NT2/D1 (cell line): ENCODE measurements around the gene HSD17B8.

Experiments
- DNase-seq: peaks from one replicate; pipeline ENCODE4 v3.0.0-alpha.2; 2011; ENCODE audit warnings: low read depth, low spot score
- H3K27me3 ChIP-seq: 2 replicates; pipeline ENCODE4 v1.6.0; 2011; ENCODE audit warnings: mild to moderate bottlenecking; ENCODE audit not compliant: insufficient read length, insufficient read depth
- H3K36me3 ChIP-seq: 2 replicates; pipeline ENCODE4 v1.6.1; 2011; ENCODE audit warnings: mild to moderate bottlenecking, low read length, mixed read lengths; ENCODE audit not compliant: insufficient read depth, insufficient read length
- H3K4me1 ChIP-seq: 2 replicates; pipeline ENCODE4 v1.5.1; 2011; ENCODE audit not compliant: insufficient read depth, insufficient read length
- H3K4me3 ChIP-seq: 2 replicates; pipeline ENCODE4 v1.5.1; 2011; ENCODE audit warnings: low read depth; ENCODE audit not compliant: insufficient read length
- H3K9ac ChIP-seq: 2 replicates; pipeline ENCODE4 v1.6.0; 2011; ENCODE audit warnings: low read depth; ENCODE audit not compliant: insufficient read length
- H3K9me3 ChIP-seq: 2 replicates; pipeline ENCODE4 v1.5.1; 2011; ENCODE audit warnings: mild to moderate bottlenecking, low read length; ENCODE audit not compliant: insufficient read depth
- SUZ12 ChIP-seq: IDR thresholded peaks from 2 replicates; pipeline ENCODE4 v1.6.1; 2011; ENCODE audit not compliant: insufficient read length, insufficient read depth; ENCODE audit errors: extremely low read depth
- YY1 ChIP-seq: IDR thresholded peaks from 2 replicates; pipeline ENCODE4 v1.6.1; 2011; ENCODE audit not compliant: insufficient read length, insufficient read depth
- ZNF274 ChIP-seq: IDR thresholded peaks from 2 replicates; pipeline ENCODE4 v1.6.1; 2011; ENCODE audit warnings: mild to moderate bottlenecking, low read depth, low read length

Gene HSD17B8

GRCh38 chr6:33168284-33168601, 36.2 kb upstream of the HSD17B8 start:
- Histone ChIP-seq H3K36me3 (no peaks in the 10 kb centered on the region), H3K9ac (no peak overlapping the region), H3K9me3 (no peaks in the 10 kb centered on the region), H3K4me3 (no peak overlapping the region), H3K4me1 (no peaks in the 10 kb centered on the region), H3K27me3 (no peaks in the 10 kb centered on the region)
- DNase-seq, result no peak
- no peak for TF ChIP-seq YY1
- no peak for TF ChIP-seq ZNF274
- TF ChIP-seq SUZ12, result no peak

GRCh38 chr6:33168639-33169038, 35.8 kb upstream of the HSD17B8 start:
- no peak overlapping the region for H3K4me3 ChIP-seq
- TF ChIP-seq YY1 (no peak), SUZ12 (no peak), ZNF274 (no peak)
- no peaks in the 10 kb centered on the region for H3K9me3 ChIP-seq
- DNase-seq, result no peak
- H3K27me3 ChIP-seq, result no peaks in the 10 kb centered on the region
- no peaks in the 10 kb centered on the region for H3K36me3 ChIP-seq
- no peak overlapping the region for H3K9ac ChIP-seq
- H3K4me1 ChIP-seq, result no peaks in the 10 kb centered on the region

- TF ChIP-seq ZNF274, result no peak
- no peak for TF ChIP-seq YY1
- TF ChIP-seq SUZ12, result no peak
- no peak for DNase-seq
- Histone ChIP-seq H3K9me3 (no peaks in the 10 kb centered on the region), H3K4me3 (no peak overlapping the region), H3K9ac (no peak overlapping the region), H3K4me1 (no peaks in the 10 kb centered on the region), H3K27me3 (no peaks in the 10 kb centered on the region), H3K36me3 (no peaks in the 10 kb centered on the region)
Observed at GRCh38 chr6:33169291-33170175, 34.9 kb upstream of the HSD17B8 start.

GRCh38 chr6:33170176-33171015, 34.1 kb upstream of the HSD17B8 start:
- Histone ChIP-seq H3K4me3 (no peak overlapping the region), H3K4me1 (no peaks in the 10 kb centered on the region), H3K27me3 (no peaks in the 10 kb centered on the region), H3K9ac (no peak overlapping the region), H3K36me3 (no peaks in the 10 kb centered on the region), H3K9me3 (no peaks in the 10 kb centered on the region)
- no peak for DNase-seq
- TF ChIP-seq SUZ12 (no peak), YY1 (no peak), ZNF274 (no peak)

- Histone ChIP-seq H3K4me1 (no peaks in the 10 kb centered on the region), H3K9ac (no peak overlapping the region), H3K36me3 (no peaks in the 10 kb centered on the region), H3K4me3 (no peak overlapping the region), H3K27me3 (no peaks in the 10 kb centered on the region), H3K9me3 (no peaks in the 10 kb centered on the region)
- DNase-seq, result no peak
- TF ChIP-seq YY1 (no peak), ZNF274 (no peak), SUZ12 (no peak)
Observed at GRCh38 chr6:33171016-33171879, 33.2 kb upstream of the HSD17B8 start.

GRCh38 chr6:33171880-33172687, 32.4 kb upstream of the HSD17B8 start:
- no peaks in the 10 kb centered on the region for H3K27me3 ChIP-seq
- H3K4me1 ChIP-seq, result no peaks in the 10 kb centered on the region
- no peak overlapping the region for H3K9ac ChIP-seq
- no peak for DNase-seq
- no peak overlapping the region for H3K4me3 ChIP-seq
- no peaks in the 10 kb centered on the region for H3K9me3 ChIP-seq
- no peak for TF ChIP-seq ZNF274
- no peak for TF ChIP-seq YY1
- no peak for TF ChIP-seq SUZ12
- no peaks in the 10 kb centered on the region for H3K36me3 ChIP-seq
